Esophagus squamous epithelium (tissue), 5 donors: ENCODE measurements around the gene HBM. TPM values are rescaled to one million over a fixed set of nuclear protein-coding genes. Genes with fewer than 3 reads are reported as not detected.

Experiments used
- DNase-seq: peaks from one replicate; lab custom pipeline; 2025; lab: John Stamatoyannopoulos, UW
- H3K27ac ChIP-seq, 4 donors: fragments of 200-600 bp; sonication (generic); one replicate each; pipeline ENCODE4 v1.5.1; 2016 to 2019; ENCODE audit warnings: mild to moderate bottlenecking in 1 of 4
- H3K27me3 ChIP-seq, 4 donors: fragments of 200-600 bp; sonication (generic); 1 replicate in 3 of 4; 2 replicates in 1 of 4; pipeline versions ENCODE4 v1.5.1 to v1.6.0; 2017 to 2021; ENCODE audit warnings: antibody characterized with exemption in 1 of 4
- H3K36me3 ChIP-seq, 3 donors: fragments of 200-600 bp; sonication (generic); one replicate each; pipeline ENCODE4 v1.5.1; 2016 to 2019
- H3K4me1 ChIP-seq, 3 donors: fragments of 200-600 bp; sonication (generic); one replicate each; pipeline ENCODE4 v1.5.1; 2017 to 2019
- H3K4me3 ChIP-seq, 4 donors: fragments of 200-600 bp; sonication (generic); 1 replicate in 3 of 4; 2 replicates in 1 of 4; pipeline ENCODE4 v1.5.1; 2016 to 2019; ENCODE audit warnings: mild to moderate bottlenecking in 2 of 4, moderate library complexity in 1 of 4
- H3K9me3 ChIP-seq, 3 donors: fragments of 200-600 bp; sonication (generic); one replicate each; pipeline ENCODE4 v1.5.1; 2016 to 2019
- POLR2A ChIP-seq, 4 donors: fragments of 450-650 bp; IDR thresholded peaks; one replicate each; pipeline ENCODE4 v1.6.1; 2017; ENCODE audit warnings: antibody characterized with exemption in 4 of 4, mild to moderate bottlenecking in 4 of 4, moderate library complexity in 3 of 4
- WGBS, 2 donors: methylation state at CpG; one replicate each; pipeline ENCODE4 v1.1.5; 2018; 5-methylcytosine and 5-hydroxymethylcytosine counted together
- intact Hi-C: fragments of 100-400 bp; cut with DNase I; formaldehyde crosslinking; loops from one replicate; pipeline ENCODE4 v1.15.0; 2022
- total RNA-seq, 4 donors: library from RNA; depleted of rRNA; stranded (reverse); fragments of >200 nt; gene quantifications; one replicate each; pipeline ENCODE4 v1.1.0, GENCODE V29; 2016
- TF ChIP-seq, protein P1 (sequence below), 6 experiments: fragments of 450-650 bp in 4 of 6; fragments of 200-600 bp in 2 of 6; sonication (generic) in 2 of 6; IDR thresholded peaks; one replicate each; pipeline ENCODE4 v1.5.1; 2016 to 2019; ENCODE audit warnings: antibody characterized with exemption in 6 of 6, mild to moderate bottlenecking in 4 of 6, moderate library complexity in 4 of 6
- donor health status: DM: yes; HTN: yes; CAD: no.

Gene HBM
- total RNA-seq, 4 donors from 2014 or later, result not detected

DNA sequence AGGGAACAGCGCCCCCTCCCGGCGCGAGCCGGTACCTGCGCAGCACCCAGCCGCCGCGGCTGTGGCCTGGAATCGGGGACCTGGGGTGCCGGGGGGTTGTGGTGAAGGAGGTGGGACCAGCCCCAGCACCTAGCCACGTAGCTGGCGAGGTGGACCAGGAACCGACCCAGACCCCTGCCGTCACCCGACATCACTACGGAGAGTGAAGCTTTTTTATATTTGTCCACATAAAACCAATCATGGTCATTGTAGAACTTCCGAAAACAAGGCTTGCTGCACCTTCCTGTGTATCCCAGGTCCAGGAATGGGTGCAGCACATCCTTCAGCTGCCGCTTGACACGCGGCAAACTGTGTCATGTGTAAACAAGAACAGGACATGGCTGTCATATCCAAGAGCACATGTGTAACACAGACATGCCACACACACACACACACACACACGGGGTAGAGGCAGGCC lies 15.8 kb downstream of the HBM start:
- no peak for TF ChIP-seq POLR2A (IDR thresholded peaks at IDR 0.05)
- TF ChIP-seq, protein P1, sequence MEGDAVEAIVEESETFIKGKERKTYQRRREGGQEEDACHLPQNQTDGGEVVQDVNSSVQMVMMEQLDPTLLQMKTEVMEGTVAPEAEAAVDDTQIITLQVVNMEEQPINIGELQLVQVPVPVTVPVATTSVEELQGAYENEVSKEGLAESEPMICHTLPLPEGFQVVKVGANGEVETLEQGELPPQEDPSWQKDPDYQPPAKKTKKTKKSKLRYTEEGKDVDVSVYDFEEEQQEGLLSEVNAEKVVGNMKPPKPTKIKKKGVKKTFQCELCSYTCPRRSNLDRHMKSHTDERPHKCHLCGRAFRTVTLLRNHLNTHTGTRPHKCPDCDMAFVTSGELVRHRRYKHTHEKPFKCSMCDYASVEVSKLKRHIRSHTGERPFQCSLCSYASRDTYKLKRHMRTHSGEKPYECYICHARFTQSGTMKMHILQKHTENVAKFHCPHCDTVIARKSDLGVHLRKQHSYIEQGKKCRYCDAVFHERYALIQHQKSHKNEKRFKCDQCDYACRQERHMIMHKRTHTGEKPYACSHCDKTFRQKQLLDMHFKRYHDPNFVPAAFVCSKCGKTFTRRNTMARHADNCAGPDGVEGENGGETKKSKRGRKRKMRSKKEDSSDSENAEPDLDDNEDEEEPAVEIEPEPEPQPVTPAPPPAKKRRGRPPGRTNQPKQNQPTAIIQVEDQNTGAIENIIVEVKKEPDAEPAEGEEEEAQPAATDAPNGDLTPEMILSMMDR (IDR thresholded peaks at IDR 0.05), result peak; percentile 93 to 99 (median 97)
- Histone ChIP-seq H3K27ac (no peak overlapping the region), H3K36me3 (no peaks in the 10 kb centered on the region), H3K9me3 (no peaks in the 10 kb centered on the region), H3K4me3 (peak overlapping the region in 2 of 4 donors; percentile 38 to 61), H3K27me3 (peaks cover 5 to 46% (median 31%) of the 10 kb centered on the region in 4 donors), H3K4me1 (peaks cover 13 to 30% (median 16%) of the 10 kb centered on the region in 3 donors)
- intact Hi-C loops, result no loop called here
- 0 to 33% methylated on average over 5 to 7 of the region's 22 CpGs for WGBS, 2 donors
- DNase-seq, result no peak

DNA sequence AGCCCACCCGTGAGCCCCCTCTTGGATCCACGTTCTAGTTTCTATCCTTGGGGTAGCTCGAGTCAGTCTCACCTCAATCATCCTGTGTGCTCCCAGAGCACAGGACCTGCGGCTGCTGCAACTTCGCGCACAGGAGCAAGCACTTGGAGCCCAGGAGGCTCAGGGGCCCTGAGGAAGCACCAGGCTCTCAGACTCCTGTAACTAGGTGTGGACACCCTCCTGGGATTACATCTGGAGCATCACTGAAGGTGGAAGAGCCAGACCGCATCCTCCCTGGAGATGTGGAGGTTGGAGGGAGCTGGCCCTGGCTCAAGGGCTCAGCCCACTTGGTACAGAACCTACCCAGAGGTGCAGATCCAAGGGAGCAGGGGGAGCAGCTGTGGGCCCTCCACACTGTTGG lies 17.2 kb downstream of the HBM start:
- H3K27me3 ChIP-seq, result peaks cover 5 to 34% (median 21%) of the 10 kb centered on the region in 4 donors
- H3K4me1 ChIP-seq, result peaks cover 13 to 20% (median 16%) of the 10 kb centered on the region in 3 donors
- no peak overlapping the region for H3K4me3 ChIP-seq
- intact Hi-C loops, result no loop called here
- H3K9me3 ChIP-seq, result no peaks in the 10 kb centered on the region
- peaks cover 0 to 10% (median 7%) of the 10 kb centered on the region in 3 donors for H3K36me3 ChIP-seq
- 69% methylated on average over 5 to 7 of the region's 7 CpGs for WGBS, 2 donors
- H3K27ac ChIP-seq, result no peak overlapping the region
- DNase-seq, result no peak
- TF ChIP-seq, protein P1 (IDR thresholded peaks at IDR 0.05), result no peak
- no peak for TF ChIP-seq POLR2A (IDR thresholded peaks at IDR 0.05)

DNA sequence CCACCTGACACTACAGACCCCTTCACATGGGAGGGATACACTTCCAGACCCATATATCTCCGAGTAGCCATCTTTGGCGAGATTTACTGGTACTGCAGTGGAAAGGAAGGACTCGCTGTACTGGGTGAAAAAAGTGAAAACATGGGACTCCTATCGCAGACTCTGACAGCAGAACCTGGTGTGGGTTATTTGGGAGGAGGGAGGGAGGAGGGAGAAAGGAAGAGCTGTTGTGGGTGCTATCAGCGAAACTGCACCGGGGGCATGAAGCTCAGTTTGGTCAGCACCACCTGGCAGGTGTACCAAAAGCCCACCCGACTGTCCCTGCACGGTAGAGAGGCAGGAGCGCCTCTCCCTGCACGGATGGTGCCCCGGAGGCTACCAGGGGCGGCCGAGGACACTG lies 19.4 kb downstream of the HBM start:
- intact Hi-C loops, result no loop called here
- Histone ChIP-seq H3K36me3 (peaks cover 10 to 32% (median 14%) of the 10 kb centered on the region in 3 donors), H3K27me3 (peaks cover 0 to 12% (median 5%) of the 10 kb centered on the region in 4 donors), H3K4me3 (no peak overlapping the region), H3K9me3 (no peaks in the 10 kb centered on the region), H3K4me1 (peaks cover 13 to 16% (median 14%) of the 10 kb centered on the region in 3 donors), H3K27ac (no peak overlapping the region)
- no peak for TF ChIP-seq POLR2A (IDR thresholded peaks at IDR 0.05)
- TF ChIP-seq, protein P1 (IDR thresholded peaks at IDR 0.05), result no peak
- no peak for DNase-seq
- 83 to 85% methylated on average over 7 to 9 of the region's 13 CpGs for WGBS, 2 donors

DNA sequence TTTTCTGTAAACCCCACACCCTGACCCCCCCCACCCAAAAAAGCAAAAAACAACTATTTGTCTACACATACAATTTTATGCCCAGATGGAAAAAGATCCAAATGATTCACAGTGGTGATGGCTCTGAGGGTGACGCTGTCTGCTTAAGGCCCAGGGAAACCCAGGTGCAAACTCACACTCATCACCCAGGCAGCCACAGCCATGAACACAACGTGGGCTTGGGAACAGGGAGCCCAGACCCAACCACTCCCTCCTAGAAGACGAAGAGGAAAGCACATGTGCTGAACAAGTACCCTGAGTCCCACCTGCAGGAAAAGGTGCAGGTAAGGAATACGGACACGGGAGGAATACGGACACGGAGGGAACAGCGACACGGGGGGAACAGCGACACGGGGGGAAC lies 19.9 kb downstream of the HBM start:
- TF ChIP-seq POLR2A (IDR thresholded peaks at IDR 0.05), result no peak
- Histone ChIP-seq H3K36me3 (peaks cover 14 to 37% (median 18%) of the 10 kb centered on the region in 3 donors), H3K9me3 (no peaks in the 10 kb centered on the region), H3K27ac (no peak overlapping the region), H3K4me1 (peaks cover 9 to 11% (median 10%) of the 10 kb centered on the region in 3 donors), H3K4me3 (no peak overlapping the region), H3K27me3 (peaks cover 0 to 7% (median 2%) of the 10 kb centered on the region in 4 donors)
- 63 to 89% methylated on average over 2 to 3 of the region's 11 CpGs for WGBS, 2 donors
- DNase-seq, result no peak
- intact Hi-C loops, result no loop called here

DNA sequence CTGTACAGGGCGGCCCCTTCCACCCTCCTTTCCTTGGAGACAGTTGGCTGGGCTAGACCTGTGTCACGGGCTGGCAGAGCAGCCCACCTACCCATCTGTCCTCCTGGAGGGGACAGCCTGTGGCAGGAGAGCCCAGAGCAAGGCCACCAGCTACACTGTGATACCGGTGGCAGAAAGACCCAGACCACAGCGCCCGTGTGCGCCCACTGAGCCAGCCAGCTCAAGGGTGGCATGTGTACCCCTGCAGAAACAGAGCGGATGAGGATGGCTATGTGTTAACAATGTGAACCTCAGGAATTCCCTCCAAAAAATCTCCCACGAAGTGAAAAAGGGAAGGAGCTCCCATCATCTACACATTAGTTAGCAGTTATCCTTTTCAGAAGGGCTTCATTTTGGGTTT lies 21.6 kb downstream of the HBM start:
- TF ChIP-seq, protein P1 (IDR thresholded peaks at IDR 0.05), result no peak
- TF ChIP-seq POLR2A (IDR thresholded peaks at IDR 0.05), result no peak
- no peak for DNase-seq
- Histone ChIP-seq H3K36me3 (peaks cover 24 to 53% (median 26%) of the 10 kb centered on the region in 3 donors), H3K4me3 (no peak overlapping the region), H3K9me3 (no peaks in the 10 kb centered on the region), H3K27me3 (no peaks in the 10 kb centered on the region), H3K4me1 (no peaks in the 10 kb centered on the region), H3K27ac (no peak overlapping the region)
- 91 to 93% methylated on average over 7 to 8 of the region's 8 CpGs for WGBS, 2 donors
- intact Hi-C loops, result no loop called here
